ENCODE results near the gene SEC24A.

DNA sequence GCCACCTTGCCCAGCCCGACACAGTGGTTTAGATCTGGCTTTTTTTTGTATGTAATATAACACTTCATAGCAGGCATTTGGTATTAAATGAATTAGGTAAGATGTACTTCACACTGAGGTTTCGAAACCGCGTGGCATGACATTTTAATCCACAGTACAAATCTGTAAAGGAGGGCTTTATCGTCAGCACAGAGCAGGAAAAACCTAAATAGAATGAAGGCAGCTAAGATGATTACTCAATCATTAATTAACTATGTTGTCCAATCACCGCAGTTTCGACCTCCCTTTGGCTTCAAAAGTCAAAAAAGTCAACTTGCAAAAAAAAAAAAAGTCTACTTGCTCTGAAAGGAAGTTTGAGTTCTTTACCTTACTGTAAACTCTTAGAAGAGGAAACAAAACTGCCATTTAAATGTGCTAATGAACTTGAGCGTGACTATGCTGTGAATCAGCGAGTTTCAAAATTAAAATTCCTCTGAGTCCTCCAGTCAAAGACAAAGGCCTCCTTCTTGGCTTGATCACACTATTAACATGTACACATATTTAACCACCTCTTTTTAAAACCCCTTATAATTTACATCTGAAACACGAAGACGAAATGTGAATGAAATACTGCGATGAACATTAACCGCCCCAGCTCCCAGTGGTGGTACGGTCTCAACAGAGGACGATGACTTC, 698 bp upstream of the SEC24A start:
- TF ChIP-seq EP300 (IDR thresholded peaks at IDR 0.05; ENCODE audit: borderline replicate concordance in 1 of 2, low read depth in 1 of 2, low read length in 1 of 2): no peak
- TF ChIP-seq, protein P1, sequence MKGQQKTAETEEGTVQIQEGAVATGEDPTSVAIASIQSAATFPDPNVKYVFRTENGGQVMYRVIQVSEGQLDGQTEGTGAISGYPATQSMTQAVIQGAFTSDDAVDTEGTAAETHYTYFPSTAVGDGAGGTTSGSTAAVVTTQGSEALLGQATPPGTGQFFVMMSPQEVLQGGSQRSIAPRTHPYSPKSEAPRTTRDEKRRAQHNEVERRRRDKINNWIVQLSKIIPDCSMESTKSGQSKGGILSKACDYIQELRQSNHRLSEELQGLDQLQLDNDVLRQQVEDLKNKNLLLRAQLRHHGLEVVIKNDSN (IDR thresholded peaks at IDR 0.05; ENCODE audit: borderline replicate concordance, low read depth): no peak
- no peak for TF ChIP-seq GATA2 (CRISPR knock-in tag; IDR thresholded peaks at IDR 0.05)
- TF ChIP-seq, protein P2, sequence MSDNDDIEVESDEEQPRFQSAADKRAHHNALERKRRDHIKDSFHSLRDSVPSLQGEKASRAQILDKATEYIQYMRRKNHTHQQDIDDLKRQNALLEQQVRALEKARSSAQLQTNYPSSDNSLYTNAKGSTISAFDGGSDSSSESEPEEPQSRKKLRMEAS (IDR thresholded peaks at IDR 0.05; ENCODE audit: low read depth): no peak
- TF ChIP-seq EZH2phosphoT487 (IDR thresholded peaks at IDR 0.05; ENCODE audit: borderline replicate concordance, low read depth): no peak
- TF ChIP-seq, protein P3, sequence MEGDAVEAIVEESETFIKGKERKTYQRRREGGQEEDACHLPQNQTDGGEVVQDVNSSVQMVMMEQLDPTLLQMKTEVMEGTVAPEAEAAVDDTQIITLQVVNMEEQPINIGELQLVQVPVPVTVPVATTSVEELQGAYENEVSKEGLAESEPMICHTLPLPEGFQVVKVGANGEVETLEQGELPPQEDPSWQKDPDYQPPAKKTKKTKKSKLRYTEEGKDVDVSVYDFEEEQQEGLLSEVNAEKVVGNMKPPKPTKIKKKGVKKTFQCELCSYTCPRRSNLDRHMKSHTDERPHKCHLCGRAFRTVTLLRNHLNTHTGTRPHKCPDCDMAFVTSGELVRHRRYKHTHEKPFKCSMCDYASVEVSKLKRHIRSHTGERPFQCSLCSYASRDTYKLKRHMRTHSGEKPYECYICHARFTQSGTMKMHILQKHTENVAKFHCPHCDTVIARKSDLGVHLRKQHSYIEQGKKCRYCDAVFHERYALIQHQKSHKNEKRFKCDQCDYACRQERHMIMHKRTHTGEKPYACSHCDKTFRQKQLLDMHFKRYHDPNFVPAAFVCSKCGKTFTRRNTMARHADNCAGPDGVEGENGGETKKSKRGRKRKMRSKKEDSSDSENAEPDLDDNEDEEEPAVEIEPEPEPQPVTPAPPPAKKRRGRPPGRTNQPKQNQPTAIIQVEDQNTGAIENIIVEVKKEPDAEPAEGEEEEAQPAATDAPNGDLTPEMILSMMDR (IDR thresholded peaks at IDR 0.05): no peak
- no peak for TF ChIP-seq RAD21 (IDR thresholded peaks at IDR 0.05; ENCODE audit: low read length)
- no peak for TF ChIP-seq JUND (IDR thresholded peaks at IDR 0.05)
- TF ChIP-seq MXI1 (IDR thresholded peaks at IDR 0.05; ENCODE audit: low read depth, low read length): no peak
- TF ChIP-seq, protein P4, sequence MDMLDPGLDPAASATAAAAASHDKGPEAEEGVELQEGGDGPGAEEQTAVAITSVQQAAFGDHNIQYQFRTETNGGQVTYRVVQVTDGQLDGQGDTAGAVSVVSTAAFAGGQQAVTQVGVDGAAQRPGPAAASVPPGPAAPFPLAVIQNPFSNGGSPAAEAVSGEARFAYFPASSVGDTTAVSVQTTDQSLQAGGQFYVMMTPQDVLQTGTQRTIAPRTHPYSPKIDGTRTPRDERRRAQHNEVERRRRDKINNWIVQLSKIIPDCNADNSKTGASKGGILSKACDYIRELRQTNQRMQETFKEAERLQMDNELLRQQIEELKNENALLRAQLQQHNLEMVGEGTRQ (IDR thresholded peaks at IDR 0.05; ENCODE audit: borderline replicate concordance, low read depth, low read length): no peak
- no peak for TF ChIP-seq CHD2 (IDR thresholded peaks at IDR 0.05; ENCODE audit: low read length, partially characterized antibody)
- no peak for TF ChIP-seq POLR2AphosphoS5 (IDR thresholded peaks at IDR 0.05; ENCODE audit: low read depth, low read length)
- no peak for TF ChIP-seq YY1 (IDR thresholded peaks at IDR 0.05; ENCODE audit: low read depth)
